H1 (cell line): ENCODE data around the gene HK1. TPM values are rescaled to one million over a fixed set of nuclear protein-coding genes. Genes with fewer than 3 reads are reported as not detected.

Source experiments
- CTCF ChIA-PET: fragments of 300-600 bp; sonication (Branson Sonifier 250); formaldehyde crosslinking; loops from one replicate; lab custom pipeline; 2021; ENCODE audit not compliant: partially characterized antibody; lab: Charles Lee
- POLR2A ChIA-PET: fragments of 300-600 bp; sonication (Branson Sonifier 250); formaldehyde crosslinking; loops from one replicate; lab custom pipeline; 2021; ENCODE audit warnings: inconsistent platforms; ENCODE audit not compliant: partially characterized antibody; lab: Charles Lee
- DNase-seq, 2 experiments: peaks; one replicate each; pipeline versions ENCODE4 v3.0.0 to v3.0.0-alpha.2; 2010 to 2022; ENCODE audit warnings: low spot score in 2 of 2, low read depth in 1 of 2, mixed read lengths in 1 of 2
- FAIRE-seq: peaks from 2 replicates; lab custom pipeline; 2011; peaks lifted over from hg19 to GRCh38; lab: Jason Lieb, UNC
- H2AFZ ChIP-seq: 2 replicates; pipeline ENCODE4 v1.8.1; 2012; ENCODE audit warnings: low read length, inconsistent platforms
- H2AK5ac ChIP-seq: 2 replicates; pipeline ENCODE4 v1.6.1; 2013; ENCODE audit warnings: low read depth, low read length
- H2BK120ac ChIP-seq: replicated peaks from 2 replicates; pipeline ENCODE3; 2013; ENCODE audit warnings: low read depth, low read length, inconsistent platforms
- H2BK12ac ChIP-seq: 2 replicates; pipeline ENCODE4 v1.6.1; 2013; ENCODE audit warnings: low read depth, low read length
- H2BK15ac ChIP-seq: 2 replicates; pipeline ENCODE4 v1.6.1; 2013; ENCODE audit warnings: low read length
- H2BK20ac ChIP-seq: 2 replicates; pipeline ENCODE4 v1.6.1; 2013; ENCODE audit warnings: low read length
- H2BK5ac ChIP-seq: 2 replicates; pipeline ENCODE4 v1.6.1; 2013; ENCODE audit warnings: low read depth, low read length
- H3K14ac ChIP-seq: 2 replicates; pipeline ENCODE4 v1.6.1; 2013; ENCODE audit warnings: inconsistent platforms; ENCODE audit not compliant: insufficient read length
- H3K18ac ChIP-seq: 2 replicates; pipeline ENCODE4 v1.6.1; 2013; ENCODE audit warnings: low read length; ENCODE audit errors: extremely low read depth
- H3K23ac ChIP-seq: 2 replicates; pipeline ENCODE4 v1.6.1; 2013; ENCODE audit warnings: inconsistent platforms; ENCODE audit not compliant: insufficient read length
- H3K23me2 ChIP-seq: 2 replicates; pipeline ENCODE4 v1.6.1; 2013; ENCODE audit warnings: low read depth, low read length
- H3K27ac ChIP-seq: 2 replicates; pipeline ENCODE4 v1.6.1; 2011; ENCODE audit warnings: low read depth, low read length, inconsistent platforms
- H3K27me3 ChIP-seq, 4 experiments: replicated peaks in 1 of 4; 1 replicate in 1 of 4; 2 replicates in 3 of 4; pipeline versions ENCODE4 v1.6.1 to v1.8.1; 2011 to 2013; ENCODE audit warnings: low read length in 3 of 4, mild to moderate bottlenecking in 3 of 4, inconsistent platforms in 2 of 4, mixed read lengths in 2 of 4, moderate library complexity in 1 of 4; ENCODE audit not compliant: control insufficient read depth in 3 of 4, insufficient read depth in 3 of 4; ENCODE audit errors: extremely low read depth in 1 of 4
- H3K36me3 ChIP-seq, 4 experiments: 2 replicates each; pipeline versions ENCODE4 v1.6.1 to v1.8.1; 2011 to 2013; ENCODE audit warnings: mild to moderate bottlenecking in 4 of 4, low read length in 3 of 4, moderate library complexity in 2 of 4, control low read depth in 1 of 4, inconsistent platforms in 1 of 4; ENCODE audit not compliant: insufficient read depth in 4 of 4, control insufficient read depth in 2 of 4
- H3K4ac ChIP-seq: replicated peaks from 2 replicates; pipeline ENCODE3; 2013; ENCODE audit warnings: low read length, low read depth, mixed read lengths, inconsistent platforms; ENCODE audit not compliant: insufficient read length
- H3K4me1 ChIP-seq, 4 experiments: replicated peaks in 1 of 4; 1 replicate in 1 of 4; 2 replicates in 3 of 4; pipeline versions ENCODE4 v1.6.1 to v1.8.1; 2011 to 2013; ENCODE audit warnings: low read length in 3 of 4, inconsistent platforms in 2 of 4, mixed read lengths in 1 of 4; ENCODE audit not compliant: insufficient read depth in 4 of 4, control insufficient read depth in 3 of 4
- H3K4me2 ChIP-seq, 2 experiments: 2 replicates each; pipeline versions ENCODE4 v1.6.1 to v1.8.1; 2011 to 2013; ENCODE audit warnings: low read depth in 2 of 2, low read length in 2 of 2, control low read depth in 1 of 2, inconsistent platforms in 1 of 2, mild to moderate bottlenecking in 1 of 2; ENCODE audit not compliant: insufficient read depth in 1 of 2
- H3K4me3 ChIP-seq, 4 experiments: fragments of 200-600, 300-600 bp in 1 of 4; sonication (generic), shearing (Covaris generic), sonication (Bioruptor Twin) in 1 of 4; 2 replicates each; pipeline versions ENCODE4 v1.5.1 to v1.8.1; 2011 to 2016; ENCODE audit warnings: low read length in 4 of 4, low read depth in 3 of 4, control low read depth in 2 of 4, inconsistent platforms in 2 of 4, mild to moderate bottlenecking in 2 of 4, mixed read lengths in 1 of 4, moderate library complexity in 1 of 4; ENCODE audit not compliant: insufficient read depth in 2 of 4; ENCODE audit errors: extremely low read depth in 1 of 4
- H3K56ac ChIP-seq: replicated peaks from 2 replicates; pipeline ENCODE3; 2013; ENCODE audit warnings: low read depth, mild to moderate bottlenecking, mixed read lengths, low read length, inconsistent platforms; ENCODE audit not compliant: insufficient read length
- H3K79me1 ChIP-seq: 2 replicates; pipeline ENCODE4 v1.6.1; 2013; ENCODE audit warnings: low read depth, low read length, control low read depth
- H3K79me2 ChIP-seq, 2 experiments: 2 replicates each; pipeline versions ENCODE4 v1.6.1 to v1.8.1; 2012 to 2013; ENCODE audit warnings: low read length in 2 of 2, mild to moderate bottlenecking in 2 of 2, inconsistent platforms in 1 of 2; ENCODE audit not compliant: insufficient read depth in 2 of 2, control insufficient read depth in 1 of 2
- H3K9ac ChIP-seq, 4 experiments: replicated peaks in 1 of 4; 1 replicate in 1 of 4; 2 replicates in 3 of 4; pipeline versions ENCODE4 v1.6.1 to v1.8.1; 2011 to 2013; ENCODE audit warnings: low read depth in 3 of 4, low read length in 3 of 4, control low read depth in 2 of 4, mild to moderate bottlenecking in 2 of 4, moderate library complexity in 2 of 4, inconsistent platforms in 1 of 4; ENCODE audit errors: extremely low read depth in 1 of 4
- H3K9me3 ChIP-seq, 2 experiments: 2 replicates each; pipeline versions ENCODE4 v1.6.1 to v1.8.1; 2012 to 2013; ENCODE audit warnings: mild to moderate bottlenecking in 2 of 2, moderate library complexity in 2 of 2, control low read depth in 1 of 2, inconsistent platforms in 1 of 2, low read depth in 1 of 2, low read length in 1 of 2, mixed read lengths in 1 of 2; ENCODE audit not compliant: insufficient read depth in 2 of 2
- H4K20me1 ChIP-seq, 2 experiments: replicated peaks in 1 of 2; 2 replicates each; pipeline versions ENCODE3 to v1.8.1; 2011 to 2013; ENCODE audit warnings: inconsistent platforms in 2 of 2, low read length in 2 of 2, mild to moderate bottlenecking in 1 of 2; ENCODE audit not compliant: insufficient read depth in 2 of 2, control insufficient read depth in 1 of 2
- H4K5ac ChIP-seq: 2 replicates; pipeline ENCODE4 v1.6.1; 2013; ENCODE audit warnings: low read length, low read depth, mixed read lengths, inconsistent platforms; ENCODE audit not compliant: insufficient read length
- H4K8ac ChIP-seq: 2 replicates; pipeline ENCODE4 v1.8.0; 2013; ENCODE audit warnings: mild to moderate bottlenecking, moderate library complexity, low read length, inconsistent platforms; ENCODE audit not compliant: insufficient read depth; ENCODE audit errors: extremely low read depth
- H4K91ac ChIP-seq: replicated peaks from 2 replicates; pipeline ENCODE3; 2013; ENCODE audit warnings: low read length, mixed read lengths, inconsistent platforms; ENCODE audit not compliant: insufficient read length
- BRCA1 ChIP-seq: IDR thresholded peaks from 2 replicates; pipeline ENCODE4 v1.6.1; 2012; ENCODE audit warnings: low read depth, low read length, improper control_type of control experiment
- CEBPB ChIP-seq: IDR thresholded peaks from 2 replicates; pipeline ENCODE4 v1.6.1; 2012; ENCODE audit warnings: low read depth, low read length
- GTF2F1 ChIP-seq: IDR thresholded peaks from 2 replicates; pipeline ENCODE4 v1.6.1; 2012; ENCODE audit warnings: low read depth, low read length, improper control_type of control experiment, borderline replicate concordance
- KDM1A ChIP-seq: fragments of 200-600, 300-600 bp; sonication (generic); IDR thresholded peaks from 2 replicates; pipeline ENCODE4 v1.7.1; 2016; ENCODE audit warnings: mild to moderate bottlenecking, low read length, borderline replicate concordance
- KDM5A ChIP-seq: fragments of 200-600 bp; IDR thresholded peaks from 2 replicates; pipeline ENCODE4 v1.7.1; 2012; ENCODE audit warnings: mild to moderate bottlenecking, low read length, inconsistent platforms, mixed read lengths
- POU5F1 ChIP-seq: IDR thresholded peaks from 2 replicates; pipeline ENCODE4 v1.6.1; 2011; ENCODE audit warnings: low read depth, mild to moderate bottlenecking, low read length, moderate library complexity
- SIN3A ChIP-seq, 2 experiments: IDR thresholded peaks in 1 of 2; conservative IDR thresholded peaks in 1 of 2; 2 replicates each; pipeline ENCODE4 v1.6.1; 2011 to 2012; ENCODE audit warnings: low read length in 2 of 2, improper control_type of control experiment in 1 of 2, low read depth in 1 of 2, mild to moderate bottlenecking in 1 of 2
- SP4 ChIP-seq: IDR thresholded peaks from 2 replicates; pipeline ENCODE4 v1.6.1; 2012; ENCODE audit warnings: low read length, inconsistent platforms
- TAF7 ChIP-seq: optimal IDR thresholded peaks from 2 replicates; pipeline ENCODE3; 2011; ENCODE audit warnings: low read depth, mild to moderate bottlenecking, inconsistent platforms, low read length, moderate library complexity, borderline replicate concordance
- TCF12 ChIP-seq: IDR thresholded peaks from 2 replicates; pipeline ENCODE4 v1.6.1; 2011; ENCODE audit warnings: low read depth, mild to moderate bottlenecking, low read length
- ZNF274 ChIP-seq: IDR thresholded peaks from 2 replicates; pipeline ENCODE4 v1.7.0; 2012; ENCODE audit warnings: low read length, borderline replicate concordance; ENCODE audit errors: extremely low read depth
- WGBS, 2 experiments: shearing (Covaris generic) in 1 of 2; methylation state at CpG; one replicate each; pipeline versions ENCODE4 v1.1.6 to v1.1.7; 2013 to 2015; ENCODE audit warnings: low lambda C conversion rate in 2 of 2, mixed read lengths in 2 of 2, inconsistent platforms in 1 of 2, low coverage in 1 of 2, missing lambda C conversion rate in 1 of 2; ENCODE audit not compliant: insufficient replicate concordance in 2 of 2, insufficient coverage in 1 of 2, insufficient read length in 1 of 2; ENCODE audit errors: extremely low coverage in 1 of 2, missing lambda C conversion rate in 1 of 2; 5-methylcytosine and 5-hydroxymethylcytosine counted together
- polyA plus RNA-seq, 7 experiments: library from polyadenylated mRNA; depleted of rRNA in 3 of 7; stranded (reverse) in 5 of 7; unstranded in 2 of 7; fragments of >200 nt in 5 of 7; fragments of 200-250 nt in 2 of 7; gene quantifications; 1 replicate in 5 of 7; 2 replicates in 1 of 7; 4 replicates in 1 of 7; pipeline versions ENCODE4 v1.2.1 to v1.2.3, GENCODE V29; 2011 to 2013; ENCODE audit warnings: missing spikeins in 2 of 7, mixed read lengths in 2 of 7
- total RNA-seq: library from RNA; stranded (reverse); fragmentation: NEBNext Ultra II Directional; extraction: Animal tissue kit (Norgen Biotek cat#: 25700); gene quantifications from 2 replicates; pipeline ENCODE4 v1.2.1, GENCODE V29; 2021
- TF ChIP-seq, protein P1 (sequence below): IDR thresholded peaks from 2 replicates; pipeline ENCODE4 v1.6.1; 2012; ENCODE audit warnings: inconsistent platforms

The HK1 gene
- total and polyA plus RNA-seq, 2 of the 8 experiments (the other 6 are each of a cell fraction or from before 2014, with no cell fraction given) = 55.8 to 247 TPM

- no peak overlapping the region for H2BK12ac ChIP-seq
- no peak overlapping the region for H2BK120ac ChIP-seq
- H2BK20ac ChIP-seq = peak overlapping the region; percentile 62; the same call in 1 of the 2 replicates
- peak overlapping the region; percentile 82; the same call in 1 of the 2 replicates for H2BK5ac ChIP-seq
- no peak overlapping the region for H2BK15ac ChIP-seq
- FAIRE-seq (peak; percentile 86), DNase-seq (peak; percentile 80 to 91)
- H3K4me2 ChIP-seq = 0 out of 4 replicates have a peak overlapping the region, but pooled peaks of 1 of the 2 experiments have one; percentile 30
- no peak overlapping the region for H4K8ac ChIP-seq
- H3K14ac ChIP-seq = no peak overlapping the region
- WGBS, 2 experiments = 24% methylated on average over 7 of the region's 7 CpGs; no CpG with 5 or more reads in 1 of the 2 experiments
- ChIA-PET POLR2A (interaction anchor here (0.6 to 1.5 kb wide), 3 partner anchors 13 to 153 kb away, joined by 3 to 4 read pairs (median 3); no protein-coding TSS in a partner anchor), CTCF (interaction anchor here (0.6 to 7.6 kb wide), 35 partner anchors 8 to 369 kb away, joined by 3 to 69 read pairs (median 3); partner anchors contain the start of gene TACR2)
- H3K9me3 ChIP-seq = no peaks in the 10 kb centered on the region
- H3K27ac ChIP-seq = no peak overlapping the region; the same call in 1 of the 2 replicates
- no peaks in the 10 kb centered on the region for H3K27me3 ChIP-seq
- no peaks in the 10 kb centered on the region for H3K79me2 ChIP-seq
- H4K91ac ChIP-seq = no peak overlapping the region
- H3K56ac ChIP-seq = no peak overlapping the region
- no peak overlapping the region for H3K23ac ChIP-seq
- peak overlapping the region; percentile 49; the same call in 1 of the 2 replicates for H3K18ac ChIP-seq
- H3K9ac ChIP-seq = no peak overlapping the region
- no peak overlapping the region for H2AK5ac ChIP-seq
- H3K36me3 ChIP-seq = peaks cover 8 to 34% (median 20%) of the 10 kb centered on the region in 4 experiments
- H3K4ac ChIP-seq = no peak overlapping the region
- H4K20me1 ChIP-seq = no peaks in the 10 kb centered on the region
- H4K5ac ChIP-seq = no peak overlapping the region
- H3K4me1 ChIP-seq = peaks cover 8 to 21% (median 15%) of the 10 kb centered on the region in 4 experiments
- H3K79me1 ChIP-seq = 0 out of 2 replicates have a peak, but pooled peaks cover 2% of the 10 kb centered on the region
- H2AFZ ChIP-seq = no peak overlapping the region
- H3K4me3 ChIP-seq = no peak overlapping the region
- H3K23me2 ChIP-seq = no peaks in the 10 kb centered on the region
- TF ChIP-seq GTF2F1 (no peak), CEBPB (peak; percentile 100), TAF7 (no peak), POU5F1 (no peak), SIN3A (conservative IDR thresholded peaks at IDR 0.05 in 1 of 2, IDR thresholded peaks at IDR 0.05 in 1 of 2; ENCODE audit: low read depth in 1 of 2, low read length in 2 of 2) (peak in 1 of 2 experiments; percentile 74; a peak in 1 of 4 replicates), KDM1A (no peak), BRCA1 (0 out of 2 replicates have a peak, but pooled peaks have one; percentile 37), TCF12 (no peak), ZNF274 (no peak), KDM5A (no peak), SP4 (no peak)
- TF ChIP-seq, protein P1, sequence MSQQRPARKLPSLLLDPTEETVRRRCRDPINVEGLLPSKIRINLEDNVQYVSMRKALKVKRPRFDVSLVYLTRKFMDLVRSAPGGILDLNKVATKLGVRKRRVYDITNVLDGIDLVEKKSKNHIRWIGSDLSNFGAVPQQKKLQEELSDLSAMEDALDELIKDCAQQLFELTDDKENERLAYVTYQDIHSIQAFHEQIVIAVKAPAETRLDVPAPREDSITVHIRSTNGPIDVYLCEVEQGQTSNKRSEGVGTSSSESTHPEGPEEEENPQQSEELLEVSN = no peak
Observed at GRCh38 chr10:69392481-69393000, 114.2 kb downstream of the HK1 start.
